SK-N-SH treated with all-trans-retinoic acid at 6 μM for 48 hours (cell line): ENCODE results near the gene UFD1.

Source experiments
- BACH2 ChIP-seq: fragments of 250-450 bp; sonication (Bioruptor Pico); IDR thresholded peaks from 2 replicates; pipeline ENCODE4 v1.9.0; 2021; ENCODE audit warnings: mild to moderate bottlenecking, borderline replicate concordance
- GLIS3 ChIP-seq: fragments of 250-450 bp; sonication (Bioruptor Pico); IDR thresholded peaks from 2 replicates; pipeline ENCODE4 v1.5.0; 2020; ENCODE audit warnings: mild to moderate bottlenecking, moderate library complexity
- ISL1 ChIP-seq: fragments of 250-450 bp; sonication (Bioruptor Pico); IDR thresholded peaks from 2 replicates; pipeline ENCODE4 v2.1.2; 2022; ENCODE audit warnings: mild to moderate bottlenecking, moderate library complexity
- PATZ1 ChIP-seq: fragments of 250-450 bp; sonication (Bioruptor Pico); IDR thresholded peaks from 2 replicates; pipeline ENCODE4 v1.8.0; 2020; ENCODE audit warnings: mild to moderate bottlenecking, moderate library complexity, borderline replicate concordance
- PPARA ChIP-seq: fragments of 250-450 bp; sonication (Bioruptor Pico); IDR thresholded peaks from 2 replicates; pipeline ENCODE4 v1.5.0; 2020; ENCODE audit warnings: mild to moderate bottlenecking, borderline replicate concordance
- SNAI2 ChIP-seq: fragments of 250-450 bp; sonication (Bioruptor Pico); IDR thresholded peaks from 2 replicates; pipeline ENCODE4 v1.5.0; 2020; ENCODE audit warnings: mild to moderate bottlenecking, moderate library complexity
- ZFP30 ChIP-seq: fragments of 450-650 bp; formaldehyde crosslinking; IDR thresholded peaks from 2 replicates; pipeline ENCODE4 v1.5.0; 2022; ENCODE audit warnings: mild to moderate bottlenecking, moderate library complexity
- ZNF565 ChIP-seq: fragments of 450-650 bp; formaldehyde crosslinking; conservative IDR thresholded peaks from 2 replicates; pipeline ENCODE4 v1.5.0; 2020; ENCODE audit warnings: low read depth, mild to moderate bottlenecking, moderate library complexity
- ZNF70 ChIP-seq: fragments of 450-650 bp; formaldehyde crosslinking; IDR thresholded peaks from 2 replicates; pipeline ENCODE4 v1.5.0; 2020; ENCODE audit warnings: mild to moderate bottlenecking, moderate library complexity
- TF ChIP-seq, protein P1 (sequence below): fragments of 250-450 bp; sonication (Bioruptor Pico); IDR thresholded peaks from 2 replicates; pipeline ENCODE4 v1.8.0; 2021; ENCODE audit warnings: low read depth, mild to moderate bottlenecking, moderate library complexity, borderline replicate concordance
- TF ChIP-seq, protein P2 (sequence below): fragments of 250-450 bp; sonication (Bioruptor Pico); IDR thresholded peaks from 2 replicates; pipeline ENCODE4 v1.5.1; 2021; ENCODE audit warnings: mild to moderate bottlenecking, moderate library complexity

- TF ChIP-seq ZFP30 (CRISPR knock-in tag) = no peak
- TF ChIP-seq, protein P1, sequence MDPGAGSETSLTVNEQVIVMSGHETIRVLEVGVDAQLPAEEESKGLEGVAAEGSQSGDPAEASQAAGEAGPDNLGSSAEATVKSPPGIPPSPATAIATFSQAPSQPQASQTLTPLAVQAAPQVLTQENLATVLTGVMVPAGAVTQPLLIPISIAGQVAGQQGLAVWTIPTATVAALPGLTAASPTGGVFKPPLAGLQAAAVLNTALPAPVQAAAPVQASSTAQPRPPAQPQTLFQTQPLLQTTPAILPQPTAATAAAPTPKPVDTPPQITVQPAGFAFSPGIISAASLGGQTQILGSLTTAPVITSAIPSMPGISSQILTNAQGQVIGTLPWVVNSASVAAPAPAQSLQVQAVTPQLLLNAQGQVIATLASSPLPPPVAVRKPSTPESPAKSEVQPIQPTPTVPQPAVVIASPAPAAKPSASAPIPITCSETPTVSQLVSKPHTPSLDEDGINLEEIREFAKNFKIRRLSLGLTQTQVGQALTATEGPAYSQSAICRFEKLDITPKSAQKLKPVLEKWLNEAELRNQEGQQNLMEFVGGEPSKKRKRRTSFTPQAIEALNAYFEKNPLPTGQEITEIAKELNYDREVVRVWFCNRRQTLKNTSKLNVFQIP (CRISPR knock-in tag) = no peak
- no peak for TF ChIP-seq ZNF70
- TF ChIP-seq GLIS3 = no peak
- no peak for TF ChIP-seq PATZ1 (CRISPR knock-in tag)
- no peak for TF ChIP-seq ZNF565 (CRISPR knock-in tag)
- TF ChIP-seq ISL1 (CRISPR knock-in tag) = no peak
- TF ChIP-seq SNAI2 (CRISPR knock-in tag) = no peak
- no peak for TF ChIP-seq BACH2
- TF ChIP-seq PPARA (CRISPR knock-in tag) = no peak
- TF ChIP-seq, protein P2, sequence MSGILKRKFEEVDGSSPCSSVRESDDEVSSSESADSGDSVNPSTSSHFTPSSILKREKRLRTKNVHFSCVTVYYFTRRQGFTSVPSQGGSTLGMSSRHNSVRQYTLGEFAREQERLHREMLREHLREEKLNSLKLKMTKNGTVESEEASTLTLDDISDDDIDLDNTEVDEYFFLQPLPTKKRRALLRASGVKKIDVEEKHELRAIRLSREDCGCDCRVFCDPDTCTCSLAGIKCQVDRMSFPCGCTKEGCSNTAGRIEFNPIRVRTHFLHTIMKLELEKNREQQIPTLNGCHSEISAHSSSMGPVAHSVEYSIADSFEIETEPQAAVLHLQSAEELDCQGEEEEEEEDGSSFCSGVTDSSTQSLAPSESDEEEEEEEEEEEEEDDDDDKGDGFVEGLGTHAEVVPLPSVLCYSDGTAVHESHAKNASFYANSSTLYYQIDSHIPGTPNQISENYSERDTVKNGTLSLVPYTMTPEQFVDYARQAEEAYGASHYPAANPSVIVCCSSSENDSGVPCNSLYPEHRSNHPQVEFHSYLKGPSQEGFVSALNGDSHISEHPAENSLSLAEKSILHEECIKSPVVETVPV (CRISPR knock-in tag) = no peak
Measured at GRCh38 chr22:19488285-19488684, 9.3 kb upstream of the UFD1 start.
